ENCODE measurements around the gene CNP. TPM values are rescaled to one million over a fixed set of nuclear protein-coding genes. Genes with fewer than 3 reads are reported as not detected.
"Not testable (repeated sequence)": the region's sequence is repeated elsewhere in the genome, so short reads cannot be mapped to it uniquely, and the experiment has no call there.

CNP gene
- total RNA-seq, 2 experiments from 2014 or later, result 66.6 to 68.0 TPM

GRCh38 chr17:41930009-41930832, 36.4 kb upstream of the CNP start, which contains the start of gene ODAD4:
Gene ODAD4 (plus strand): TSS chr17:41930617. CDS start chr17:41930724, 107 bp downstream.
- no peaks in the 10 kb centered on the region for H3K36me3 Mint-ChIP-seq
- H3K27me3 Mint-ChIP-seq, result no peaks in the 10 kb centered on the region
- H3K4me3 Mint-ChIP-seq, result peak within 1 kb of the TSS; percentile 94
- peaks cover 13% of the 10 kb centered on the region for H3K4me1 Mint-ChIP-seq (ENCODE audit: low read depth)
- POLR2A ChIA-PET, result interaction anchor here (0.8 to 2.6 kb wide), 10 partner anchors 12 to 1111 kb away, joined by 3 to 25 read pairs (median 3); partner anchors contain the start of genes ACLY, CNP, DHX58 and DNAJC7
- H3K9me3 Mint-ChIP-seq, result no peaks in the 10 kb centered on the region
- CTCF ChIA-PET, result interaction anchor here (0.7 to 1.8 kb wide), 13 partner anchors 9 to 143 kb away, joined by 3 to 9 read pairs (median 4); partner anchors contain the start of genes ACLY, CNP, DNAJC7 and JUP
- intact Hi-C loops (cut with micrococcal nuclease), result loop anchor here (1.0 to 2.0 kb wide), 2 partner anchors 11 to 37 kb away; partner anchors contain the start of gene CNP
- peak; percentile 98 for DNase-seq
- H3K27ac Mint-ChIP-seq, result peak within 1 kb of the TSS; percentile 93

- ChIA-PET CTCF (interaction anchor here (0.7 to 1.8 kb wide), 10 partner anchors 9 to 144 kb away, joined by 3 to 9 read pairs (median 4); partner anchors contain the start of genes CNP, DNAJC7, JUP and NKIRAS2), POLR2A (interaction anchor here (0.8 to 2.6 kb wide), 9 partner anchors 13 to 1112 kb away, joined by 3 to 25 read pairs (median 3); partner anchors contain the start of genes ACLY, CNP, DHX58 and DNAJC7)
- DNase-seq, H3K27me3 Mint-ChIP-seq, H3K36me3 Mint-ChIP-seq, H3K9me3 Mint-ChIP-seq: not testable (repeated sequence)
- intact Hi-C loops (cut with micrococcal nuclease), result loop anchor here (1.0 to 2.0 kb wide), 2 partner anchors 11 to 36 kb away; partner anchors contain the start of gene CNP
- peaks cover 13% of the 10 kb centered on the region for H3K4me1 Mint-ChIP-seq (ENCODE audit: low read depth)
- H3K27ac Mint-ChIP-seq, result peak overlapping the region; percentile 93
- peak overlapping the region; percentile 94 for H3K4me3 Mint-ChIP-seq
Observed at GRCh38 chr17:41930833-41931156, 35.8 kb upstream of the CNP start.

- H3K4me1 Mint-ChIP-seq (ENCODE audit: low read depth), result peaks cover 13% of the 10 kb centered on the region
- H3K27me3 Mint-ChIP-seq, H3K27ac Mint-ChIP-seq, H3K9me3 Mint-ChIP-seq, DNase-seq, POLR2A ChIA-PET, H3K36me3 Mint-ChIP-seq: not testable (repeated sequence)
- peak overlapping the region; percentile 5 for H3K4me3 Mint-ChIP-seq
- intact Hi-C loops (cut with micrococcal nuclease), result loop anchor here (2.0 kb wide), 1 partner anchor 35 kb away; the partner anchor contains the start of gene CNP
- CTCF ChIA-PET, result interaction anchor here (1.6 to 1.7 kb wide), 2 partner anchors 32 to 120 kb away, joined by 4 to 5 read pairs; partner anchors contain the start of gene P3H4
Observed at GRCh38 chr17:41931715-41932114, 34.9 kb upstream of the CNP start.

GRCh38 chr17:41932816-41933389, 33.7 kb upstream of the CNP start:
- no peaks in the 10 kb centered on the region for H3K27me3 Mint-ChIP-seq
- DNase-seq, result no peak

GRCh38 chr17:41935641-41936040, 31.0 kb upstream of the CNP start:
- H3K36me3 Mint-ChIP-seq, result no peaks in the 10 kb centered on the region
- no peaks in the 10 kb centered on the region for H3K27me3 Mint-ChIP-seq
- intact Hi-C loops (cut with micrococcal nuclease), result no loop called here
- H3K9me3 Mint-ChIP-seq, result no peaks in the 10 kb centered on the region
- no peak overlapping the region for H3K27ac Mint-ChIP-seq
- DNase-seq, result no peak
- ChIA-PET CTCF (interaction anchor here (1.2 kb wide), 1 partner anchor 18 kb away, joined by 3 read pairs; no protein-coding TSS in a partner anchor), POLR2A (no interaction called here)
- H3K4me1 Mint-ChIP-seq (ENCODE audit: low read depth), result peaks cover 5% of the 10 kb centered on the region
- H3K4me3 Mint-ChIP-seq, result no peak overlapping the region

More at GRCh38 chr17:41932816-41933389, 33.7 kb upstream of the CNP start:
- no peaks in the 10 kb centered on the region for H3K36me3 Mint-ChIP-seq
- no peaks in the 10 kb centered on the region for H3K9me3 Mint-ChIP-seq
- intact Hi-C loops (cut with micrococcal nuclease), result no loop called here
- H3K4me1 Mint-ChIP-seq (ENCODE audit: low read depth), result peaks cover 13% of the 10 kb centered on the region
- H3K27ac Mint-ChIP-seq, result peak overlapping the region; percentile 36
- ChIA-PET CTCF (interaction anchor here (0.6 to 0.7 kb wide), 2 partner anchors 30 to 34 kb away, joined by 3 read pairs; partner anchors contain the start of gene CNP), POLR2A (no interaction called here)
- H3K4me3 Mint-ChIP-seq, result no peak overlapping the region

GRCh38 chr17:41937970-41938954, 28.3 kb upstream of the CNP start:
- Mint-ChIP-seq H3K4me3 (no peak overlapping the region), H3K36me3 (no peaks in the 10 kb centered on the region), H3K27me3 (no peaks in the 10 kb centered on the region), H3K4me1 (ENCODE audit: low read depth) (no peaks in the 10 kb centered on the region), H3K9me3 (no peaks in the 10 kb centered on the region), H3K27ac (no peak overlapping the region)
- no peak for DNase-seq
- intact Hi-C loops (cut with micrococcal nuclease), result no loop called here
- POLR2A ChIA-PET, result no interaction called here
- CTCF ChIA-PET, result interaction anchor here (0.6 to 1.2 kb wide), 2 partner anchors 25 to 85 kb away, joined by 3 read pairs; no protein-coding TSS in a partner anchor

- H3K27ac Mint-ChIP-seq, result no peak overlapping the region
- no peaks in the 10 kb centered on the region for H3K27me3 Mint-ChIP-seq
- intact Hi-C loops (cut with micrococcal nuclease), result no loop called here
- no peaks in the 10 kb centered on the region for H3K9me3 Mint-ChIP-seq
- H3K4me3 Mint-ChIP-seq, result no peak overlapping the region
- no peak for DNase-seq
- no peaks in the 10 kb centered on the region for H3K4me1 Mint-ChIP-seq (ENCODE audit: low read depth)
- no peaks in the 10 kb centered on the region for H3K36me3 Mint-ChIP-seq
- ChIA-PET POLR2A (no interaction called here), CTCF (no interaction called here)
Observed at GRCh38 chr17:41939044-41939692, 27.4 kb upstream of the CNP start.

- Mint-ChIP-seq H3K27me3 (no peaks in the 10 kb centered on the region), H3K27ac (no peak overlapping the region), H3K9me3 (no peaks in the 10 kb centered on the region), H3K4me3 (no peak overlapping the region), H3K36me3 (no peaks in the 10 kb centered on the region), H3K4me1 (ENCODE audit: low read depth) (no peaks in the 10 kb centered on the region)
- DNase-seq, result no peak
- intact Hi-C loops (cut with micrococcal nuclease), result no loop called here
- ChIA-PET CTCF (no interaction called here), POLR2A (no interaction called here)
Observed at GRCh38 chr17:41939693-41940090, 26.9 kb upstream of the CNP start.

GRCh38 chr17:41941168-41941567, 25.4 kb upstream of the CNP start:
- Mint-ChIP-seq H3K4me3 (no peak overlapping the region), H3K4me1 (ENCODE audit: low read depth) (no peaks in the 10 kb centered on the region), H3K9me3 (no peaks in the 10 kb centered on the region), H3K36me3 (no peaks in the 10 kb centered on the region), H3K27ac (no peak overlapping the region), H3K27me3 (no peaks in the 10 kb centered on the region)
- ChIA-PET POLR2A (no interaction called here), CTCF (no interaction called here)
- intact Hi-C loops (cut with micrococcal nuclease), result no loop called here
- no peak for DNase-seq

- no peaks in the 10 kb centered on the region for H3K9me3 Mint-ChIP-seq
- DNase-seq, result no peak
- no peaks in the 10 kb centered on the region for H3K4me1 Mint-ChIP-seq (ENCODE audit: low read depth)
- H3K36me3 Mint-ChIP-seq, result no peaks in the 10 kb centered on the region
- intact Hi-C loops (cut with micrococcal nuclease), result no loop called here
- H3K4me3 Mint-ChIP-seq, result no peak overlapping the region
- ChIA-PET POLR2A (no interaction called here), CTCF (no interaction called here)
- H3K27ac Mint-ChIP-seq, result no peak overlapping the region
- no peaks in the 10 kb centered on the region for H3K27me3 Mint-ChIP-seq
Observed at GRCh38 chr17:41942626-41943373, 23.8 kb upstream of the CNP start.

GRCh38 chr17:41943492-41943891, 23.1 kb upstream of the CNP start:
- H3K9me3 Mint-ChIP-seq, result no peaks in the 10 kb centered on the region
- no peak overlapping the region for H3K4me3 Mint-ChIP-seq
- POLR2A ChIA-PET, result no interaction called here
- CTCF ChIA-PET, result no interaction called here
- no peak for DNase-seq
- intact Hi-C loops (cut with micrococcal nuclease), result no loop called here
- H3K27me3 Mint-ChIP-seq, result no peaks in the 10 kb centered on the region
- H3K36me3 Mint-ChIP-seq, result no peaks in the 10 kb centered on the region
- H3K4me1 Mint-ChIP-seq (ENCODE audit: low read depth), result no peaks in the 10 kb centered on the region
- no peak overlapping the region for H3K27ac Mint-ChIP-seq

Measured in activated CD4-positive, alpha-beta memory T cell treated with anti-CD3 and anti-CD28 coated beads for 36 hours (primary cell).